Astrocyte (in vitro differentiated cells and primary cell): ENCODE results near the gene STRA6.

Experiments used
- EZH2 ChIP-seq: IDR thresholded peaks from 2 replicates; pipeline ENCODE4 v1.6.1; 2012; ENCODE audit warnings: mild to moderate bottlenecking, low read length, inconsistent platforms; ENCODE audit not compliant: insufficient read depth
- TF ChIP-seq, protein P1 (sequence below): IDR thresholded peaks from 2 replicates; pipeline ENCODE4 v1.5.1; 2011; ENCODE audit warnings: low read depth, mild to moderate bottlenecking, inconsistent platforms, low read length, moderate library complexity; ENCODE audit not compliant: insufficient read depth

DNA sequence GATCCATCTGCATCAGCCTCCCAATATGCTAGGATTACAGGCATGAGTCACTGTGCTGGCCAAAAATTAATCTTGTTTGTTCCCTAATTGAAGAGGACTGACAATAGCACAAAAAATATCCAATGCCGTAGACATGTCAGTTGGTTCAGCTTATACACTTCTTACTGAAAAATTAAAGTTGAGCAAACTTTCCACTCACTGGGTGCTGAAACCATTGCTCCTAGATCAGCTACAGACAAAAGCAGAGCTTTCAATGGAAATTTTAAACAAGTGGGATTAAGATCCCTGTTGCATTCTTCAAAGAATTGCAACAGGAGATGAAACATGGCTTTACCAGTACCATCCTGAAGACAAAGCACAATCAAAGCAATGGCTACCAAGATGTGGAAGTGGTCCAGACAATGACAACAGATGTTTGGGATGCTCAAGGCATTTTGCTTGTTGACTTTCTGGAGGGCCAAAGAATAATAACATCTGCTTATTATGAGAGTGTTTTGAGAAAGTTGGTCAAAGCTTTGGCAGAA lies 56.2 kb downstream of the STRA6 start:
- no peak for TF ChIP-seq EZH2
- TF ChIP-seq, protein P1, sequence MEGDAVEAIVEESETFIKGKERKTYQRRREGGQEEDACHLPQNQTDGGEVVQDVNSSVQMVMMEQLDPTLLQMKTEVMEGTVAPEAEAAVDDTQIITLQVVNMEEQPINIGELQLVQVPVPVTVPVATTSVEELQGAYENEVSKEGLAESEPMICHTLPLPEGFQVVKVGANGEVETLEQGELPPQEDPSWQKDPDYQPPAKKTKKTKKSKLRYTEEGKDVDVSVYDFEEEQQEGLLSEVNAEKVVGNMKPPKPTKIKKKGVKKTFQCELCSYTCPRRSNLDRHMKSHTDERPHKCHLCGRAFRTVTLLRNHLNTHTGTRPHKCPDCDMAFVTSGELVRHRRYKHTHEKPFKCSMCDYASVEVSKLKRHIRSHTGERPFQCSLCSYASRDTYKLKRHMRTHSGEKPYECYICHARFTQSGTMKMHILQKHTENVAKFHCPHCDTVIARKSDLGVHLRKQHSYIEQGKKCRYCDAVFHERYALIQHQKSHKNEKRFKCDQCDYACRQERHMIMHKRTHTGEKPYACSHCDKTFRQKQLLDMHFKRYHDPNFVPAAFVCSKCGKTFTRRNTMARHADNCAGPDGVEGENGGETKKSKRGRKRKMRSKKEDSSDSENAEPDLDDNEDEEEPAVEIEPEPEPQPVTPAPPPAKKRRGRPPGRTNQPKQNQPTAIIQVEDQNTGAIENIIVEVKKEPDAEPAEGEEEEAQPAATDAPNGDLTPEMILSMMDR: no peak
